IMR-90 (cell line): ENCODE results near the gene TBRG4. TPM values are rescaled to one million over a fixed set of nuclear protein-coding genes. Genes with fewer than 3 reads are reported as not detected.

Source experiments
- ATAC-seq: fragments of 200-7000 bp; cut with Tn5 transposase; 2 replicates; pipeline ENCODE4 v1.9.1; 2020; ENCODE audit warnings: low read depth, mild to moderate bottlenecking, moderate library complexity
- BruUV-seq: library from RNA; stranded (reverse); fragments of 400-500 nt; replicated peaks from 2 replicates; lab custom pipeline; 2021; lab: Mats Ljungman, UMichigan
- CTCF ChIA-PET: fragments of 300-600 bp; formaldehyde crosslinking; extraction: SDS; loops from one replicate; lab custom pipeline; 2021; ENCODE audit warnings: antibody characterized with exemption; lab: Yijun Ruan, JAX
- POLR2A ChIA-PET: fragments of 300-600 bp; sonication (Branson Sonifier 250); formaldehyde crosslinking; loops from one replicate; lab custom pipeline; 2022; ENCODE audit warnings: antibody characterized with exemption; ENCODE audit not compliant: unreplicated experiment; lab: Charles Lee
- DNase-seq: peaks from one replicate; pipeline ENCODE4 v3.0.0; 2013
- H2AFZ ChIP-seq: replicated peaks from 2 replicates; pipeline ENCODE3; 2013; ENCODE audit warnings: low read length, mild to moderate bottlenecking; ENCODE audit not compliant: poor library complexity
- H2AK5ac ChIP-seq: 2 replicates; pipeline ENCODE4 v1.6.1; 2013; ENCODE audit warnings: low read depth, low read length, inconsistent platforms
- H2AK9ac ChIP-seq: replicated peaks from 2 replicates; pipeline ENCODE3; 2013; ENCODE audit warnings: mild to moderate bottlenecking, low read depth, low read length, moderate library complexity; ENCODE audit not compliant: poor library complexity
- H2BK120ac ChIP-seq: 2 replicates; pipeline ENCODE4 v1.6.1; 2013; ENCODE audit warnings: low read depth, low read length, inconsistent platforms
- H2BK15ac ChIP-seq: 3 replicates; pipeline ENCODE4 v1.6.1; 2013; ENCODE audit warnings: low read depth, low read length, inconsistent platforms
- H2BK20ac ChIP-seq: 2 replicates; pipeline ENCODE4 v1.6.1; 2013; ENCODE audit warnings: low read depth, mild to moderate bottlenecking, inconsistent platforms, low read length, moderate library complexity
- H2BK5ac ChIP-seq: 2 replicates; pipeline ENCODE4 v1.6.1; 2013; ENCODE audit warnings: mild to moderate bottlenecking, low read depth, low read length, inconsistent platforms; ENCODE audit not compliant: poor library complexity, severe bottlenecking
- H3K14ac ChIP-seq: replicated peaks from 2 replicates; pipeline ENCODE4 v1.6.1; 2013; ENCODE audit warnings: low read depth, low read length, inconsistent platforms
- H3K18ac ChIP-seq: 2 replicates; pipeline ENCODE4 v1.6.1; 2013; ENCODE audit warnings: low read depth, low read length, control low read depth
- H3K23ac ChIP-seq: 2 replicates; pipeline ENCODE4 v1.6.1; 2013; ENCODE audit warnings: low read depth, low read length, inconsistent platforms
- H3K27ac ChIP-seq: 2 replicates; pipeline ENCODE4 v1.5.1; 2013; ENCODE audit warnings: mild to moderate bottlenecking, control low read depth, low read length; ENCODE audit not compliant: insufficient read depth
- H3K27me3 ChIP-seq: 2 replicates; pipeline ENCODE4 v1.6.1; 2013; ENCODE audit warnings: low read length; ENCODE audit not compliant: control insufficient read depth, insufficient read depth
- H3K36me3 ChIP-seq: 2 replicates; pipeline ENCODE4 v1.6.1; 2013; ENCODE audit warnings: low read length, mixed read lengths; ENCODE audit not compliant: control insufficient read depth, insufficient read depth
- H3K4ac ChIP-seq: 2 replicates; pipeline ENCODE4 v1.6.1; 2013; ENCODE audit warnings: low read depth, low read length, inconsistent platforms
- H3K4me1 ChIP-seq: 2 replicates; pipeline ENCODE4 v1.6.1; 2013; ENCODE audit warnings: low read length, mixed read lengths; ENCODE audit not compliant: control insufficient read depth, insufficient read depth
- H3K4me2 ChIP-seq: 2 replicates; pipeline ENCODE4 v1.6.1; 2013; ENCODE audit warnings: low read depth, mild to moderate bottlenecking, control low read depth, low read length, moderate library complexity
- H3K4me3 ChIP-seq: 2 replicates; pipeline ENCODE4 v1.5.1; 2013; ENCODE audit warnings: low read depth, mild to moderate bottlenecking, control low read depth, low read length, moderate library complexity; ENCODE audit not compliant: insufficient read depth
- H3K56ac ChIP-seq: 2 replicates; pipeline ENCODE4 v1.6.1; 2013; ENCODE audit warnings: low read length, inconsistent platforms; ENCODE audit not compliant: insufficient read depth; ENCODE audit errors: extremely low read depth
- H3K79me1 ChIP-seq, 2 experiments: 2 replicates each; pipeline ENCODE4 v1.6.1; 2013; ENCODE audit warnings: low read length in 2 of 2, inconsistent platforms in 1 of 2, low read depth in 1 of 2
- H3K9ac ChIP-seq: 2 replicates; pipeline ENCODE4 v1.6.1; 2013; ENCODE audit warnings: low read depth, low read length, control low read depth
- H3K9me1 ChIP-seq: 2 replicates; pipeline ENCODE4 v1.6.1; 2013; ENCODE audit warnings: low read length, inconsistent platforms; ENCODE audit not compliant: insufficient read depth
- H3K9me3 ChIP-seq: 2 replicates; pipeline ENCODE4 v1.6.1; 2013; ENCODE audit warnings: low read length; ENCODE audit not compliant: control insufficient read depth, insufficient read depth
- H4K20me1 ChIP-seq: 2 replicates; pipeline ENCODE4 v1.6.1; 2013; ENCODE audit warnings: low read length, inconsistent platforms; ENCODE audit not compliant: insufficient read depth
- H4K5ac ChIP-seq: 2 replicates; pipeline ENCODE4 v1.6.1; 2013; ENCODE audit warnings: mild to moderate bottlenecking, low read depth, low read length, control low read depth
- H4K8ac ChIP-seq, 2 experiments: 2 replicates each; pipeline ENCODE4 v1.6.1; 2013; ENCODE audit warnings: low read depth in 2 of 2, low read length in 2 of 2, control low read depth in 1 of 2, inconsistent platforms in 1 of 2
- H4K91ac ChIP-seq: 2 replicates; pipeline ENCODE4 v1.6.1; 2013; ENCODE audit warnings: low read depth, low read length, inconsistent platforms; ENCODE audit not compliant: insufficient read depth
- BHLHE40 ChIP-seq: fragments of 150-350 bp; IDR thresholded peaks from 2 replicates; pipeline ENCODE4 v1.6.1; 2016; ENCODE audit warnings: mild to moderate bottlenecking, low read depth, low read length
- CEBPB ChIP-seq: IDR thresholded peaks from 2 replicates; pipeline ENCODE4 v1.6.1; 2012; ENCODE audit warnings: low read depth, low read length, improper control_type of control experiment
- CHD1 ChIP-seq: IDR thresholded peaks from 2 replicates; pipeline ENCODE4 v1.6.1; 2012; ENCODE audit warnings: low read depth, low read length, improper control_type of control experiment
- CTCF ChIP-seq: conservative IDR thresholded peaks from 2 replicates; pipeline ENCODE4 v1.5.1; 2012; ENCODE audit warnings: mild to moderate bottlenecking, low read depth, low read length, improper control_type of control experiment
- ELK1 ChIP-seq: fragments of 150-350 bp; IDR thresholded peaks from 2 replicates; pipeline ENCODE4 v1.6.1; 2016; ENCODE audit warnings: low read depth, mild to moderate bottlenecking, low read length, moderate library complexity, borderline replicate concordance
- FOS ChIP-seq: fragments of 150-350 bp; IDR thresholded peaks from 2 replicates; pipeline ENCODE4 v1.6.1; 2016; ENCODE audit warnings: low read depth, low read length
- MAFK ChIP-seq: IDR thresholded peaks from 2 replicates; pipeline ENCODE4 v1.6.1; 2012; ENCODE audit warnings: low read depth, low read length, improper control_type of control experiment
- MAZ ChIP-seq: IDR thresholded peaks from 2 replicates; pipeline ENCODE4 v1.6.1; 2012; ENCODE audit warnings: low read depth, mild to moderate bottlenecking, low read length, improper control_type of control experiment, moderate library complexity, borderline replicate concordance
- MXI1 ChIP-seq: IDR thresholded peaks from 2 replicates; pipeline ENCODE4 v1.6.1; 2012; ENCODE audit warnings: low read depth, mild to moderate bottlenecking, low read length, moderate library complexity, borderline replicate concordance
- NFE2L2 ChIP-seq: fragments of 150-350 bp; IDR thresholded peaks from 2 replicates; pipeline ENCODE4 v1.6.1; 2016; ENCODE audit warnings: low read depth, mild to moderate bottlenecking, low read length
- POLR2A ChIP-seq: IDR thresholded peaks from 2 replicates; pipeline ENCODE4 v1.6.1; 2012; ENCODE audit warnings: mild to moderate bottlenecking, low read depth, low read length
- RCOR1 ChIP-seq: IDR thresholded peaks from 2 replicates; pipeline ENCODE4 v1.6.1; 2012; ENCODE audit warnings: mild to moderate bottlenecking, low read length, improper control_type of control experiment; ENCODE audit not compliant: insufficient replicate concordance
- RFX5 ChIP-seq: IDR thresholded peaks from 2 replicates; pipeline ENCODE4 v1.8.0; 2012; ENCODE audit warnings: low read depth, mild to moderate bottlenecking, low read length, moderate library complexity
- SMC3 ChIP-seq: fragments of 150-350 bp; IDR thresholded peaks from 2 replicates; pipeline ENCODE4 v1.6.1; 2016; ENCODE audit warnings: low read depth, mild to moderate bottlenecking, antibody characterized with exemption, low read length, moderate library complexity
- USF2 ChIP-seq: fragments of 150-350 bp; IDR thresholded peaks from 2 replicates; pipeline ENCODE4 v1.6.1; 2017; ENCODE audit warnings: mild to moderate bottlenecking, antibody characterized with exemption, low read length, low read depth
- WGBS, 2 experiments: methylation state at CpG; one replicate each; pipeline versions ENCODE4 v1.1.5 to v1.1.7; 2013; ENCODE audit warnings: missing lambda C conversion rate in 2 of 2; ENCODE audit not compliant: insufficient read length in 1 of 2; ENCODE audit errors: extremely low coverage in 2 of 2; 5-methylcytosine and 5-hydroxymethylcytosine counted together
- dilution Hi-C: fragments of 300-500 bp; cut with HindIII; formaldehyde crosslinking; loops from one replicate; pipeline ENCODE4 v1.14.3; 2018; ENCODE audit warnings: low sequenced_read_pairs; ENCODE audit not compliant: unreplicated experiment
- in situ Hi-C: fragments of 300-500 bp; cut with MboI; formaldehyde crosslinking; loops from 3 replicates; pipeline ENCODE4 v1.14.3; 2019; ENCODE audit warnings: low sequenced_read_pairs, inconsistent platforms, mixed read lengths
- intact Hi-C: fragments of 100-400 bp; cut with micrococcal nuclease; formaldehyde crosslinking; loops from 2 replicates; pipeline ENCODE4 v1.10.0; 2022
- polyA plus RNA-seq, 3 experiments: library from polyadenylated mRNA; depleted of rRNA; stranded (reverse); fragments of >200 nt; gene quantifications; 2 replicates each; pipeline ENCODE4 v1.2.3, GENCODE V29; 2012; ENCODE audit warnings: low replicate concordance in 1 of 3
- total RNA-seq: library from RNA; depleted of rRNA; stranded (reverse); fragments of >200 nt; gene quantifications from 2 replicates; pipeline ENCODE4 v1.2.3, GENCODE V29; 2012

TBRG4 gene
- total and polyA plus RNA-seq, 2 of the 4 experiments (the other 2 are of a cell fraction): 71.6 to 77.6 TPM

GRCh38 chr7:45118292-45118691 lies 6.8 kb upstream of the TBRG4 start:
- Histone ChIP-seq H2AK9ac (no peak overlapping the region), H3K36me3 (no peaks in the 10 kb centered on the region), H3K56ac (no peak overlapping the region), H3K9ac (no peak overlapping the region), H3K27ac (no peak overlapping the region), H2AFZ (no peak overlapping the region), H3K4me1 (no peaks in the 10 kb centered on the region), H2BK15ac (no peak overlapping the region), H3K79me1 (no peaks in the 10 kb centered on the region), H4K5ac (no peak overlapping the region), H3K4ac (no peak overlapping the region), H3K27me3 (peaks cover 29% of the 10 kb centered on the region), H4K91ac (no peak overlapping the region), H2AK5ac (no peak overlapping the region), H3K9me3 (no peaks in the 10 kb centered on the region), H3K4me2 (no peak overlapping the region), H2BK120ac (no peak overlapping the region), H3K9me1 (no peaks in the 10 kb centered on the region), H2BK5ac (no peak overlapping the region), H3K14ac (no peak overlapping the region), H3K4me3 (no peak overlapping the region), H3K18ac (no peak overlapping the region), H4K20me1 (no peaks in the 10 kb centered on the region), H4K8ac (no peak overlapping the region), H3K23ac (no peak overlapping the region), H2BK20ac (no peak overlapping the region)
- DNase-seq (no peak), ATAC-seq (no peak)
- ChIA-PET CTCF (no interaction called here), POLR2A (interaction anchor here (0.6 kb wide), 1 partner anchor 233 kb away, joined by 4 read pairs; no protein-coding TSS in a partner anchor)
- BruUV-seq: no TSS peak
- intact Hi-C loops (no loop called here), dilution Hi-C loops (no loop called here), in situ Hi-C loops (no loop called here)
- WGBS, 2 experiments: 75% methylated on average over 1 of the region's 4 CpGs; no CpG with 5 or more reads in 1 of the 2 experiments
- no peak for TF ChIP-seq POLR2A
- no peak for TF ChIP-seq USF2
- TF ChIP-seq BHLHE40: no peak
- no peak for TF ChIP-seq ELK1
- no peak for TF ChIP-seq SMC3
- TF ChIP-seq CHD1: no peak
- TF ChIP-seq CTCF: no peak
- no peak for TF ChIP-seq RFX5
- TF ChIP-seq NFE2L2: no peak
- TF ChIP-seq MAFK: no peak
- no peak for TF ChIP-seq MAZ
- no peak for TF ChIP-seq CEBPB
- TF ChIP-seq FOS: no peak
- no peak for TF ChIP-seq RCOR1
- no peak for TF ChIP-seq MXI1
